ENCODE data around the gene FKBP8.

- TF ChIP-seq BACH2 (CRISPR knock-in tag; IDR thresholded peaks at IDR 0.05; ENCODE audit: borderline replicate concordance) (no peak), RARB (CRISPR knock-in tag; IDR thresholded peaks at IDR 0.05) (no peak), PPARA (CRISPR knock-in tag; IDR thresholded peaks at IDR 0.05; ENCODE audit: borderline replicate concordance) (no peak), ZNF8 (CRISPR knock-in tag; IDR thresholded peaks at IDR 0.05) (no peak)
Measured at GRCh38 chr19:18507727-18508440, 35.5 kb downstream of the FKBP8 start.
